22Rv1 (cell line): ENCODE data around the gene SCGB3A2.

ENCODE experiments used
- CTCF ChIP-seq: fragments of 450-650 bp; IDR thresholded peaks from 2 replicates; pipeline ENCODE4 v1.5.1; 2017; ENCODE audit warnings: mild to moderate bottlenecking
- ZFX ChIP-seq: fragments of 450-650 bp; IDR thresholded peaks from 2 replicates; pipeline ENCODE4 v1.6.1; 2017; ENCODE audit warnings: antibody characterized with exemption, borderline replicate concordance

- no peak for TF ChIP-seq CTCF
- TF ChIP-seq ZFX, result no peak
Measured at GRCh38 chr5:147854331-147854730, 24.2 kb upstream of the SCGB3A2 start.
